CD4-positive, alpha-beta memory T cell (primary cell): ENCODE data around the gene FBN3. TPM values are rescaled to one million over a fixed set of nuclear protein-coding genes. Genes with fewer than 3 reads are reported as not detected.
"Not testable (repeated sequence)": the region's sequence is repeated elsewhere in the genome, so short reads cannot be mapped to it uniquely, and the experiment has no call there.

Source experiments
- CTCF ChIA-PET: fragments of 350-600 bp; sonication (Branson Sonifier 250); formaldehyde crosslinking; loops from one replicate; lab custom pipeline; 2021; ENCODE audit warnings: inconsistent platforms; ENCODE audit not compliant: partially characterized antibody; lab: Charles Lee
- POLR2A ChIA-PET: fragments of 350-600 bp; sonication (Branson Sonifier 250); formaldehyde crosslinking; loops from one replicate; lab custom pipeline; 2021; ENCODE audit not compliant: partially characterized antibody; lab: Charles Lee
- DNase-seq, 5 donors: peaks; one replicate each; pipeline versions ENCODE4 v3.0.0 to v3.0.0-alpha.2; 2020 to 2022; ENCODE audit warnings: mixed read lengths in 1 of 5
- H3K27ac ChIP-seq: one replicate; pipeline ENCODE4 v1.7.0; 2013; ENCODE audit warnings: low read depth, low read length
- H3K27me3 ChIP-seq: 2 replicates; pipeline ENCODE4 v1.7.0; 2013; ENCODE audit warnings: mild to moderate bottlenecking, low read length, moderate library complexity; ENCODE audit not compliant: insufficient read depth
- H3K36me3 ChIP-seq: 2 replicates; pipeline ENCODE4 v1.7.0; 2013; ENCODE audit warnings: mild to moderate bottlenecking, low read length, moderate library complexity; ENCODE audit not compliant: insufficient read depth
- H3K4me1 ChIP-seq: 2 replicates; pipeline ENCODE4 v1.7.0; 2013; ENCODE audit warnings: mild to moderate bottlenecking, low read length, moderate library complexity; ENCODE audit not compliant: insufficient read depth
- H3K4me3 ChIP-seq, 2 donors: one replicate each; pipeline ENCODE4 v1.7.0; 2013; ENCODE audit warnings: low read length in 2 of 2, mild to moderate bottlenecking in 1 of 2
- H3K9me3 ChIP-seq, 2 donors: one replicate each; pipeline ENCODE4 v1.7.0; 2013; ENCODE audit warnings: low read length in 2 of 2, control low read depth in 1 of 2; ENCODE audit not compliant: control insufficient read depth in 1 of 2
- H3K27ac Mint-ChIP-seq, 7 donors: one replicate each; pipeline ENCODE4 v1.8.0; 2020 to 2021; ENCODE audit warnings: mixed read lengths in 7 of 7, mild to moderate bottlenecking in 6 of 7, inconsistent platforms in 3 of 7, moderate library complexity in 3 of 7
- H3K27me3 Mint-ChIP-seq, 2 donors: one replicate each; pipeline ENCODE4 v1.8.0; 2020 to 2021; ENCODE audit warnings: mixed read lengths in 2 of 2
- H3K36me3 Mint-ChIP-seq, 2 donors: one replicate each; pipeline ENCODE4 v1.8.0; 2020 to 2021; ENCODE audit warnings: mixed read lengths in 2 of 2, inconsistent platforms in 1 of 2, mild to moderate bottlenecking in 1 of 2
- H3K4me1 Mint-ChIP-seq, 4 donors: one replicate each; pipeline ENCODE4 v1.8.0; 2020 to 2021; ENCODE audit warnings: mixed read lengths in 4 of 4, mild to moderate bottlenecking in 1 of 4
- H3K4me3 Mint-ChIP-seq, 8 donors: one replicate each; pipeline ENCODE4 v1.8.0; 2020 to 2021; ENCODE audit warnings: mixed read lengths in 8 of 8, mild to moderate bottlenecking in 7 of 8, moderate library complexity in 6 of 8, inconsistent platforms in 3 of 8
- H3K9me3 Mint-ChIP-seq, 8 donors: one replicate each; pipeline ENCODE4 v1.8.0; 2020 to 2021; ENCODE audit warnings: mixed read lengths in 8 of 8, mild to moderate bottlenecking in 5 of 8, inconsistent platforms in 3 of 8, moderate library complexity in 1 of 8
- intact Hi-C: fragments of 100-400 bp; cut with micrococcal nuclease; formaldehyde crosslinking; loops from one replicate; pipeline ENCODE4 v1.15.1; 2023
- polyA plus RNA-seq, 2 donors: library from polyadenylated mRNA; unstranded; fragments of 300-500 nt; fragmentation: Illumina TruSeq; gene quantifications; one replicate each; pipeline ENCODE4 v1.2.3, GENCODE V29; 2021
- total RNA-seq, 2 experiments: library from RNA; stranded (reverse); gene quantifications; one replicate each; pipeline ENCODE4 v1.2.3, GENCODE V29; 2021

FBN3 gene
- total and polyA plus RNA-seq, 4 experiments from 2014 or later = not detected

DNA sequence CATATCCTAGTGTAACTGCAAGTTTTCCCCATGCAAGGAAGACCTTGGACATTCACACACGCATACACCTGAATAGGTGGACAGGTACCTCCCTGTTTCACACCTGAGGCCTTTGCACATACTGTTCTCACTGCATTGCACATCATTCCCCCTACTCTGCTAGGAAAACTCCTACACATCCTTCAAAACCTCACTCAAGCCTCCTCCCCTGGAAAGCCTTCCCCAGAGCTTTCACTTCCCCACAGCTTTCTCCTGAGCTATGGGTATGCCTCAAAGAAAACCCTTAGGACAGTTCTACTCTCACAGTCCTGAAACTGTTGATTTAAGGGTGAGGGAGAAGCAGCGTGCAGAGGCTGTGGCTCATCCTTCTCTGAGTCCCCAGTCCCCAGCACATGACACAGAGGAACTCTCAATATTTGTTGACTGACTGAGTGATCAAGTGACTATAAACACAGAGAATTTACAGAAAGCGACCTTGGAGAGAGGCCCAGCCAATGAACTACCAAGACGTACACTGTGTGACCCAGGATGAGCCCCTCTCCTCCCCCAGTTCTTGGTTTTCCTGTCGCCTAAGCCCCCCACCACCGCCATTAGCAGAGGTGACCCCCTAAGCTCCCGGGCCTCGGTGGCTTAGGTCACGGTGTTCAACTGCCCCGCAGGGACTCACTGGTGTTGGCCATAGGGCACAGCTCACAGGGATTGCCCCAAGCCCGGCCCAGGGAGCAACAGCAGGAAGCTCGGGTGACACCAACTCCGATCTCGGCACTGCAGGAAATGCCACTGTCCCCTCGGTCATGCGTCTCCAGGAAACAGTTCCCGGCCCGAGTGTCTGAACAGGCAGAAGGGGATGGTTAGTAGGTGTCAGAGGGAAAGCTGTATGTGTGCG lies 40.6 kb downstream of the FBN3 start:
- no peak for DNase-seq
- Histone ChIP-seq H3K9me3 (no peaks in the 10 kb centered on the region), H3K27ac (no peak overlapping the region), H3K36me3 (no peaks in the 10 kb centered on the region), H3K4me3 (no peak overlapping the region), H3K27me3 (no peaks in the 10 kb centered on the region), H3K4me1 (no peaks in the 10 kb centered on the region)
- peaks cover 0 to 10% (median 0%) of the 10 kb centered on the region in 8 donors for H3K9me3 Mint-ChIP-seq
- intact Hi-C loops = no loop called here
- H3K4me1 Mint-ChIP-seq = no peaks in the 10 kb centered on the region
- H3K36me3 Mint-ChIP-seq = no peaks in the 10 kb centered on the region
- H3K4me3 Mint-ChIP-seq = no peak overlapping the region
- ChIA-PET POLR2A (no interaction called here), CTCF (no interaction called here)
- peaks cover 6 to 14% of the 10 kb centered on the region in 2 donors for H3K27me3 Mint-ChIP-seq
- H3K27ac Mint-ChIP-seq = no peak overlapping the region

DNA sequence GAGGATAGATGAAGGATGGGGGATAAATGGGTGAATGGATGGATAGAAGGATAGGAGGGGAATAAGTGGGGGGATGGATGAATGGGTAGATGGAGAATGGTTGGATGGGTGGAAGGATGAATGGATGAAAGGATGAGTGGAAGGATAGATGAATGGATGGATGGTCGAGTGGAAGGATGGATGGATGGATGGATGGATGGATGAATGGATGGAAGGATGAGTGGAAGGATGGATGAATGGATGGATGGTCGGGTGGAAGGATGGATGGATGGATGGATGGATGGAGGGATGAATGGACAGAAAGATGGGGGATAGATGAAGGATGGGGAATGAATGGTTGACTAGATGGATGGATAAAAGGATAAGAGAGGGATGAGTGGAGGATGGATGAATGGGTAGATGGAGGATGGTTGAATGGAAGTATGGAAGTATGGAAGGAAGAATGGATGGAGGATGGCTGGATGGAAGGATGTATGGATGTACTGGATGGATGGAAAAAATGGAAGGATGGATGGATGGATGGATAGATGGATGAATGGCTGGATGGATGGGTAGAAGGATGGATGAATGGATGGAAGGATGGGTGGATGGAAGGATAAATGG lies 42.0 kb downstream of the FBN3 start:
- intact Hi-C loops = no loop called here
- no peak overlapping the region for H3K27ac ChIP-seq

DNA sequence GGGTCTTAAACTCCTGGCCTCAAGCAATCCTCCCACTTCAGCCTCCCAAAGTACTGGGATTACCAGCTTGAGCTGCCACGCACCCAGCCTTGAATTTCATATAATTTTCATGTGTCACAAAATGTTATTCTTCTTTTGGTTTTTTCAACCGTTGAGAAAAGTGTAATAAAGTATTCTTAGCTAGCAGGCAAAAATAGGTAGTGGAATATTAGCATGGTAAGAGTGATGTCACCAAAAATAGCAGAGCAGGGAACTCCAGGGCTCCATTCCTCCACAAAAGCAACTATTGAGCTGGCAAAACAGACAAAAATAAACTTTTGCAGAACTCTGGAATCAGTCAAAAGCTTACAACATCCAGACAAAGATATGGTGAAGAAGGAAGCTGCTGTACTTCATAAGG lies 43.9 kb downstream of the FBN3 start:
- POLR2A ChIA-PET = no interaction called here
- Histone ChIP-seq H3K4me1 (no peaks in the 10 kb centered on the region), H3K36me3 (no peaks in the 10 kb centered on the region), H3K4me3 (no peak overlapping the region), H3K27me3 (no peaks in the 10 kb centered on the region), H3K27ac (no peak overlapping the region), H3K9me3 (no peaks in the 10 kb centered on the region)
- intact Hi-C loops = no loop called here
- H3K4me3 Mint-ChIP-seq = no peak overlapping the region
- H3K27ac Mint-ChIP-seq = no peak overlapping the region
- CTCF ChIA-PET = no interaction called here
- no peaks in the 10 kb centered on the region for H3K4me1 Mint-ChIP-seq
- H3K27me3 Mint-ChIP-seq = peaks cover 3 to 21% of the 10 kb centered on the region in 2 donors
- DNase-seq = no peak
- H3K9me3 Mint-ChIP-seq = peaks cover 0 to 10% (median under 1%) of the 10 kb centered on the region in 8 donors
- H3K36me3 Mint-ChIP-seq = no peaks in the 10 kb centered on the region

More for the DNA sequence above, 42.0 kb downstream of the FBN3 start:
- Histone ChIP-seq H3K27me3 (no peaks in the 10 kb centered on the region), H3K9me3 (no peaks in the 10 kb centered on the region), H3K36me3 (no peaks in the 10 kb centered on the region), H3K4me3 (no peak overlapping the region), H3K4me1 (no peaks in the 10 kb centered on the region)
- ChIA-PET POLR2A (no interaction called here), CTCF (no interaction called here)
- no peak for DNase-seq
- Mint-ChIP-seq H3K36me3 (no peaks in the 10 kb centered on the region), H3K27me3 (peaks cover 5 to 17% of the 10 kb centered on the region in 2 donors), H3K4me1 (no peaks in the 10 kb centered on the region), H3K9me3 (peaks cover 0 to 10% (median 2%) of the 10 kb centered on the region in 8 donors), H3K4me3 (no peak overlapping the region), H3K27ac (no peak overlapping the region)

DNA sequence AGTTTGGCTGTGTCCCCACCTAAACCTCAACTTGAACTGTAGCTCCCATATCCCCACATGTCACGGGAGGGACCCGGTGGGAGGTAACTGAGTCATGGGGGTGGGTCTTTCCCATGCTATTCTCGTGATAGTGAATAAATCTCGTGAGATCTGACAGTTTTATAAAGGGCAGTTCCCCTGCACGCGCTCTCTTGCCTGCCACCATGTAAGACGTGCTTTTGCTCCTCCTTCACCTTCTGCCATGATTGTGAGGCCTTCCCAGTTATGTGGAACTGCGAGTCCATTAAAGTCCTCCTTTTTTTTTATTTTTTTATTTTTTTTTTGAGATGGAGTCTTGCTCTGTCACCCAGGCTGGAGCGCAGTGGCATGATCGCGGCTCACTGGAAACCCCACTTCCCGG lies 47.5 kb downstream of the FBN3 start:
- CTCF ChIA-PET, H3K36me3 ChIP-seq, intact Hi-C loops, H3K36me3 Mint-ChIP-seq, H3K4me3 Mint-ChIP-seq, DNase-seq, H3K9me3 ChIP-seq, H3K27ac Mint-ChIP-seq, H3K27ac ChIP-seq, H3K27me3 ChIP-seq, POLR2A ChIA-PET, H3K4me1 Mint-ChIP-seq, H3K4me1 ChIP-seq, H3K4me3 ChIP-seq, H3K9me3 Mint-ChIP-seq: not testable (repeated sequence)
- H3K27me3 Mint-ChIP-seq = peaks cover 5 to 17% of the 10 kb centered on the region in 2 donors

DNA sequence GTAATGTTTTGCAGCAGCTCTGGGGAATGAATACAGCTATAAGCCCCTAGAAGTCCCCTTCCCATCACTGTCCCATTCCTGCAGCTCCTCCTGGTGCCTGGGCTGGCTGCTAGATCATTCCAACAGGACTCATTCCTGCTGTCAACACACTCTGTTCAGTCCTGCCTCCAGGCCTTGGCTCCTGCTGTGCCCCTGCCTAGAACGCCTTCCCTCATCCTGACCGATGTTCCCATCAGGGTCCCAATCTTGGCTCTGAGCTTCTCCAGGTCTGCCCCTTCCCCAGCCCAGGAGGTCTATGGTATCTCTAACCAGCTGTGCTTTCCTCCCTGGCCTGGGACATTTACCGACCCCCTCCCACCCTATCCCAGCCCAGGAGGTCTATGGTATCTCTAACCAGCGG lies 48.1 kb downstream of the FBN3 start:
- intact Hi-C loops = no loop called here
- CTCF ChIA-PET = no interaction called here

DNA sequence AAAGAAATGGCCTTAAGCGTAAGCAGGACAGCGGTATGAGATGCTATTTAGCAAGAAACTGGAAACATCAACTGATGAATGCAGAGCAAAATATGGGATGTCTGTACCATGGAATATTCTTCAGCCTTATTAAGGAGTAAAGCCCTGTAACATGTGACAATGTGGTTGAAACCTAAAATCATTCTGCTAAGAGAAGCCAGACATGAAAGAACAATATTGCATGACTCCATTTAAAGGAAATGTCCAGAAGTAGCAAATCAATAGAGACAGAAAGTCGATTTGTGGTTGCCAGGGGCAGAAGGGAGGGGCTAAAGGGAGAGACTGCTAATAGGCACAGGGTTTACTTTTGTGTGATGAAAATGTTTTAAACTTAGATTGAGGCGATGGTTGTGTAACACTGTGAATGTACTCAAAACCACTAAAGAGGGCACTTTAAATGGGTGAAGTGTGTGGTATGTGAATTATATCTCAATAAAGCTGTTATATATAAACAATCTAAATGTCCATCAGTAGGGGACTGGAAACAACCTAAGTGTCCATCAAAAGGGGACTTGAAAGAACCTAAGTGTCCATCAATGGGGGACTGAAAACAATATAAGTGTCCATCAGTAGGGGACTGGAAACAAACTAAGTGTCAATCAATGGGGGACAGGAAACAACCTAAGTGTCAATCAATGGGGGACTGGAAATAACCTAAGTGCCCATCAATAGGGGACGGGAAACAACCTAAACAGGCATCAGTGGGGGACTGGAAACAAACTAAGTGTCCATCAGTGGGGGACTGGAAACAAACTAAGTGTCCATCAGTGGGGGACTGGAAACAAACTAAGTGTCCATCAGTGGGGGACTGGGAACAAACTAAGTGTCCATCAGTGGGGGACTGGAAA lies 51.5 kb downstream of the FBN3 start:
- Mint-ChIP-seq H3K4me1 (no peaks in the 10 kb centered on the region), H3K36me3 (no peaks in the 10 kb centered on the region), H3K9me3 (peaks cover 0 to 42% (median 32%) of the 10 kb centered on the region in 8 donors), H3K27me3 (peaks cover 5 to 6% of the 10 kb centered on the region in 2 donors), H3K4me3 (no peak overlapping the region), H3K27ac (no peak overlapping the region)
- no peaks in the 10 kb centered on the region for H3K36me3 ChIP-seq
- POLR2A ChIA-PET = no interaction called here
- H3K4me1 ChIP-seq = no peaks in the 10 kb centered on the region
- intact Hi-C loops = no loop called here
- no peak overlapping the region for H3K4me3 ChIP-seq
- CTCF ChIA-PET = no interaction called here
- H3K27me3 ChIP-seq = no peaks in the 10 kb centered on the region
- no peak overlapping the region for H3K27ac ChIP-seq
- H3K9me3 ChIP-seq = peaks cover 0 to 23% of the 10 kb centered on the region in 2 donors
- DNase-seq = no peak

More for the DNA sequence above, 48.1 kb downstream of the FBN3 start:
- Histone ChIP-seq H3K27ac (no peak overlapping the region), H3K27me3 (no peaks in the 10 kb centered on the region), H3K4me3 (no peak overlapping the region), H3K36me3 (no peaks in the 10 kb centered on the region), H3K4me1 (no peaks in the 10 kb centered on the region), H3K9me3 (peaks cover 0 to 3% of the 10 kb centered on the region in 2 donors)
- Mint-ChIP-seq H3K9me3 (peaks cover 0 to 13% (median 6%) of the 10 kb centered on the region in 8 donors), H3K4me3 (no peak overlapping the region), H3K27ac (no peak overlapping the region), H3K36me3 (no peaks in the 10 kb centered on the region), H3K4me1 (no peaks in the 10 kb centered on the region), H3K27me3 (peaks cover 5 to 17% of the 10 kb centered on the region in 2 donors)
- POLR2A ChIA-PET = no interaction called here
- DNase-seq = no peak

DNA sequence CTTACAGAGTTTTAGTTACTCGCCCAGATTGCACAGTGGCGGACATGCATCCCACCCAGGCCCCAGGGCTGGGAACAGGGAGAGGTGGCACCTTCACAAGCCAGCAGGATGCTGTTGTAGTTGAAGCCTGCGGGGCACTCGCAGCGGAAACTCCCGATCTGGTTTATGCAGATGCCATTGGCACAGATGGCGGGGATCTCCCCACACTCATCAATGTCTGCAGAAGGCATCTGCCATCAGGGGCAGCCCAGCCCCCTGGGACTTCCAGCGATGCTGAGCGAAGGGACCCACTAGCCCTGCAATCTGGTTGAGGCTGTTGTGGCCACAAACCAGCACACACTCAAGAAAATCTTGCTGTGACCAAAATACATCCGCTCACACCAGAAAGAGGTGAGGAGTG lies 52.2 kb downstream of the FBN3 start:
- DNase-seq = no peak
- no peak overlapping the region for H3K4me3 ChIP-seq
- no peak overlapping the region for H3K4me3 Mint-ChIP-seq
- ChIA-PET POLR2A (no interaction called here), CTCF (no interaction called here)
- H3K27ac ChIP-seq = no peak overlapping the region
- H3K9me3 ChIP-seq = peaks cover 0 to 23% of the 10 kb centered on the region in 2 donors
- no peaks in the 10 kb centered on the region for H3K4me1 ChIP-seq
- no peaks in the 10 kb centered on the region for H3K36me3 ChIP-seq
- no peak overlapping the region for H3K27ac Mint-ChIP-seq
- H3K36me3 Mint-ChIP-seq = no peaks in the 10 kb centered on the region
- H3K9me3 Mint-ChIP-seq = peaks cover 0 to 49% (median 32%) of the 10 kb centered on the region in 8 donors
- peaks cover 5 to 6% of the 10 kb centered on the region in 2 donors for H3K27me3 Mint-ChIP-seq
- intact Hi-C loops = no loop called here
- no peaks in the 10 kb centered on the region for H3K4me1 Mint-ChIP-seq
- no peaks in the 10 kb centered on the region for H3K27me3 ChIP-seq
